ENCODE measurements around the gene GTF2IRD2.
A peak's percentile ranks its signal among the peaks of the same experiment; 100 is the strongest.
"Not testable (repeated sequence)": the region's sequence is repeated elsewhere in the genome, so short reads cannot be mapped to it uniquely, and the experiment has no call there.

The GTF2IRD2 gene

DNA sequence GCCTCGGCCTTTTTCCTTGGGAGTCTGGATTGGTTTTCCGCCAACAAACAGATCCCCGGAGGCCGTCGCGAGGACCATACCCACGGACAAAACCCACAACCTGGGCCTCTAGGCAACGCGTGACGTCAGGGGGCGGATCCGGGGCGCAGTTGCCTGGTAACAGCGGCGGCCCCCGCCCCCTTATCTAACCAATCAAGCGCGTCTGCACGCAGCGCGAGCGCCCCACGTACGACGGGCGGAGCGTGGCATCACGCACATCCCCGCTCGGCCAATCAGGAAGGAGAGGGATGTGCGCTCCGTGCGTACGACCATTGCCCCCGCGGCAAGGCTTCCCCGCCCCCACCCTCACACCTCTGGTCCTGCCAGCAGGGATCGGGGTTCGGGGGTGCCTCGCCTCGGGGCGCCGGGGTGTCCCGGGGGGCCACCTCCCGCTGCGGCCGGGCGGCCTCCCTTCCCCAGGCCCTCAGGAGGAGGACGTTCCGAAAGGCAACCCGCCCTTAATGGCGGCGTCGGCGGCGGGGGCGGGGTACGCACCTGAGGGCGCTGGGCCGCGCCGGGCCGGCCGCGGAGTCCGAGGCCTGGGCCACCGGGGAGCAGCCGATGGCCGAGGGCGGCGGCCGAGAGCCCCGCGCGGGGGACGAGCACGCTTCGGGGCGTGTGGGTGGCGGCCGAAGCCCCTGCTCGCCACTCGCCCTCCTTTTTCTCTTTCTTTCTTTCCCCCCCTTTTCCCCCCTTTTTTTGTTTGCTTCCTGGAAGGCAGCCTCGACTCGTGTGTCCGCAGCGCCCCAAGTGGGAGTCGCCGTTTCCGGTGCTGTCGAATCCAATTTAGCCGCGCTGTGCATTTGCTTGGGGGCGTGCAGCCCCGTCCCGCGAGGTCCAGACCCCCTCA is at the start of gene GTF2IRD2:
Gene GTF2IRD2, minus strand, starts transcription at position 773 of the 889 bp plus-strand sequence. CDS start 15,227 bp downstream, outside the sequence.
- not testable (repeated sequence) for DNase-seq

GRCh38 chr7:74890158-74891123 is 39.0 kb upstream of the GTF2IRD2 start:
- DNase-seq: peak; percentile 71

DNA sequence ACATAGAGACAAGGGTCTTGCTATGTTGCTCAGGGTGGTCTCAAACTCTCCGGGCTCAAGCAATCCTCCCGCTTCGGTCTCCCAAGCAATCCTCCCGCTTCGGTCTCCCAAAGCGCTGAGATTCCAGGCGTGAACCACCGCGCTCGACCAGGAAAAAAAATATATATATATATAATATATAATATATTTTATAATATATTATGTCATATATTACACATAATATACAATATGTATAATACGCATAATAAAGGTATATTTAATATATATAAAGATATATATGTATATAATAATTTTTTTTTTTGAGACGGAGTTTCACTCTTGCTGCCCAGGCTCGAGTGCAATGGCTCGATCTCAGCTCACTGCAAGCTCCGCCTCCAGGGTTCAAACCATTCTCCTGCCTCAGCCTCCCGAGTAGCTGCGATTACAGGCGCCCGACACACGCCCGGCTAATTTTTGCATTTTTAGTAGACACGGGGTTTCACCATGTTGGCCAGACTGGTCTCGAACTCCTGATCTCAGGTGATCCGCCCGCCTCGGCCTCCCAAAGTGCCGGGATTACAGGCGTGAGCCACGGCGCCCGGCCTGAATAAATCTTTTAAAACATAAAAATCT is 38.2 kb upstream of the GTF2IRD2 start:
- DNase-seq: not testable (repeated sequence)

DNA sequence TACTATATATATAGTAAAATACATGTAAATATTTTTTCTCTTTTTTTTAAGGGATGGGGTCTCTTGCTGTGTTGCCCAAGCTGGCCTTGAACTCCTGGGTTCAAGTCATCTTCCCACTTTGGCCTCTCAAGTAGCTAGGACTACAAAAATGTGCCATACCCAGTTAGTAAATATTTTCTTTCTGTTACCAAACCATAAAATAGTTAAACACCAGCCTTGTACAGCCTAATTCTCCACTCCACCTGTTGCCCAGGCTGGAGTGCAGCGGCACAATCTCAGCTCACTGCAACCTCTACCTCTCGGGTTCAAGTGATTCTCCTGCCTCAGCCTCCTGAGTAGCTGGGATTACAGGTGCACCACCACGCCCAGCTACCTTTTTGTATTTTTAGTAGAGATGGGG is 33.9 kb upstream of the GTF2IRD2 start:
- DNase-seq: not testable (repeated sequence)

DNA sequence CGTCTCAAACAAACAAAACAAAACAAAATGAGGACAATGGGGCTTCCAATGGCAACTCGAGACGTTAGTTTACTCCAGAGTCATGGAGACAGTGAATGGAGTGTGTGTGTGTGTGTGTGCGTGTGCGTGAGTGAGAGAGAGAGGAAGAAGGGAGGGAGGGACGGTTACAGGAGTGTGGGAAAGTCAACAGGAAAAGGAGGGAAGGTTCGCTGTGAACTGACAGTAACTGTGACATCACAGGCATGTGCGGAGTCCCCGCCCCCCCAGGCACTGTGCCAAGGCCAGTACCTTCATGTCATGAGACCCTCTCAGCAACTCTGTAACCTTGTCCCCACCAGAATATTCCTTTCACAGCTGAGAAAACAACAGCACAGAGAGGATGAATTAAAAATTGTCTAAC is 30.7 kb upstream of the GTF2IRD2 start:
- not testable (repeated sequence) for DNase-seq

- not testable (repeated sequence) for DNase-seq
Measured at GRCh38 chr7:74874748-74875512, 23.5 kb upstream of the GTF2IRD2 start.

DNA sequence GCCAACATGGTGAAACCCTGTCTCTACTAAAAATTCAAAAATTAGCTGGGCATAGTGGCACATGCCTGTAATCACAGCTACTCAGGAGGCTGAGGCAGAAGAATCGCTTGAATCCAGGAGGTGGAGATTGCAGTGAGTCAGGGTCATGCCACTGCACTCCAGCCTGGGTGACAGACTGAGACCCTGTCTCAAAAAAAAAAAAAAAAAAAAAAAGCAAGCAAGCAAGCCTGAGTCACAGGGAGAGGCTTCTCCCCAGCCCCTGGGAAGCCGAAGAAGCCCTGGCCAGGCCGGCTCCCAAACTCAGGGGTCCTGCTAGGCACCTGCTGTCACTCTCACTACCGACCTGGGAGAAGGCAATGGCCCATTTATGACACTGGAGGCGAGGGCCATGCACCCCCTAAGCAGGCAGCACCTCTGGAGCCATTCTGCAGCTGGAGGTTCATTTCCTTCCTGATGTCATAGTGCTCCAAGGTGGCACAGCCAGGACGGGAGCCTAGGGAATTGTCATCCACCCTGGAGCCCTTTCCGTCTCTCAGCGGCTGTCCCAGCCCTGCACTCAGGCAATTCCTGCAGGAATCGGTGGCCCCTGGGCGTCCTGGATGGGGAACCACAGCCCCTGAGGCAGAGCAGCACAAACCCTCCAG is 22.8 kb upstream of the GTF2IRD2 start:
- not testable (repeated sequence) for DNase-seq

GRCh38 chr7:74872542-74872941 is 21.1 kb upstream of the GTF2IRD2 start:
- not testable (repeated sequence) for DNase-seq

- DNase-seq: not testable (repeated sequence)
Measured at GRCh38 chr7:74865777-74866176, 14.4 kb upstream of the GTF2IRD2 start.

DNA sequence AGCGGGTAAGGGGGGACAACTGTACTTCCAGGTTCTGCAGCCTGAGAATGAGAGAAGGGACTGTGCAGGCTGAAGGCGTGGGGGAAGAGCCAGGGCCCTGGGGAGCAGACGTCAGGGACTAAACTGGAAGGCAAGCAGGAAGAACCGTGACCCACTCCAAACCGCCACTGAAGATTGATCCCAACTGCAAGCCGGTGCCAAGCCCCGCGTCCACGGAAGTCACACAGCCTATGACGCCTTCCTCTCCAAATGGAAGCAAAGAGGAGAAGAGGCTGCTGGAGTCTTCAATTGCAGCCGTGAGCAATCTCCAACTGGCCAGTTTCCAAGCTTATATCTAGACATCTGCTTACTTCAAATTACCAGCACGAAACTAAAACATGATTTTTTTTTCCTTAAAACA is 1.6 kb downstream of the GTF2IRD2 start:
- DNase-seq: not testable (repeated sequence)

GRCh38 chr7:74830411-74830810 is 21.0 kb downstream of the GTF2IRD2 start:
- not testable (repeated sequence) for DNase-seq

DNA sequence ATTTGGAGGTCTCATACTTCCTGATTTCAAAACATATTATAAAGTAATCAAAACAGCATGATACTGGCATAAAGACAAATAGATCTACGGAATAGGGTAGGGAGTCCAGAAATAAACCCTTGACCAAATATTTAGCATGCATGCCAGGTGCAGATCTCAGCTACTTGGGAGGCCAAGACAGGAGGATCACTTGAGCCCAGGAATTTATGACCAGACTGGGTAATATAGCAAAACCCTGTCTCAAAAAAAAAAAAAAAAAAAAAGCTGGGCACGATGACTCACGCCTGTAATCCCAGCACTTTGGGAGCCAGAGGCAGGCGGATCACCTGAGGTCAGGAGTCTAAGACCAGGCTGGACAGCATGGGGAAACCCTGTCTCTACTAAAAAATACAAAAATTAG is 21.4 kb downstream of the GTF2IRD2 start:
- DNase-seq: not testable (repeated sequence)

DNA sequence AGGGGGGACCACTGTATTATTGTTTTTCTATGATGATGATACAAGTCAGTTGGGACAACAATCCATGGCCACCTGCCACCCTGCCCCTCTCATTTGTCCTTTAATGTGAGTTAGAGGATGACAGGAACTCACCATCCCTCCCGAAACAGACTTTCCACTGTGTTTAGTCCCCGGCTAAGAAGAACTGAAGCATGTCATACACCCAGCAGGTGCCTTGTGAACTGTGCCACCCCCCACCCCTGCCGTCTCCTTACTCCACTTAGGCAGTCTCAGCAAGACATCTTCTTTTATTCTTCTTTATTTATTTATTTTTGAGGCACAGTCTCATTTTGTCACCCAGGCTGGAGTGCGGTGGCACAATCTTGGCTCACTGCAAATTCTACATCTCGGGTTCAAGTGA is 30.1 kb downstream of the GTF2IRD2 start:
- not testable (repeated sequence) for DNase-seq

GRCh38 chr7:74820146-74820805 is 31.1 kb downstream of the GTF2IRD2 start:
- DNase-seq: not testable (repeated sequence)

DNA sequence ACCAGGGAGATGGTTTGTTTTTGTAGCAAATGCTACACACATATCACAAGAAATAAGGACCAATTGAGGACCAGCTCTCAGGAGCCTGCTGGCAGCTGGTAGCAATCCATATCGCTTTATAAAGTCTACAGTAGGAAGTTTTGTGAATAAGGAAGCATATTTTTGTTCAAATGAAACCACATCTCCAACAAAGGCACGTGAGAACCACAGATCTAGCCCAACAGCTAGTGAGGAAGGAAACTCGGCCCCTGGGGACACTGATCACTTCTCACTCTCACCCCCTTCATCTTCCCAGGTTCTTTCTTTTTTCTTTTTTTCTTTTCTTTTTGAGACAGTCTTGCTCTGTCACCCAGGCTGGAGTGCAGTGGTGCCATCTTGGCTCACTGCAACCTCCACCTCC is 35.5 kb downstream of the GTF2IRD2 start:
- not testable (repeated sequence) for DNase-seq

DNA sequence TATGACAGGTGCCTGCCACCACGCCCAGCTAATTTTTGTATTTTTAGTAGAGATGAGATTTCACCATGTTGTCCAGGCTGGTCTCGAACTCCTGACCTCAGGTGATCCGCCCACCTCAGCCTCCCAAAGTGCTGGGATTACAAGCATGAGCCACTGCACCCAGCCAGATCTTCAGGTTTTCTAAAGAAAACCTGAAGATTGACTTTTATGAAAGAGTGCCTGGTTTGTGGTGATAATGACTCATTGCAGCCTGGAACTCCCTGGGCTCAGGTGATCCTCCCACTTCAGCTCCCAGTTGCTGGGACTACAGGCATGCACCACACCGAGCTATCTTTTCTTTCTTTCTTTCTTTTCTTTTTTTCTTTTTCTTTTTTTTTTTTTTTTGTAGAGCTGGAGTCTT is 52.8 kb downstream of the GTF2IRD2 start:
- DNase-seq: not testable (repeated sequence)

- not testable (repeated sequence) for DNase-seq
Measured at GRCh38 chr7:74797848-74798622, 53.4 kb downstream of the GTF2IRD2 start.

DNA sequence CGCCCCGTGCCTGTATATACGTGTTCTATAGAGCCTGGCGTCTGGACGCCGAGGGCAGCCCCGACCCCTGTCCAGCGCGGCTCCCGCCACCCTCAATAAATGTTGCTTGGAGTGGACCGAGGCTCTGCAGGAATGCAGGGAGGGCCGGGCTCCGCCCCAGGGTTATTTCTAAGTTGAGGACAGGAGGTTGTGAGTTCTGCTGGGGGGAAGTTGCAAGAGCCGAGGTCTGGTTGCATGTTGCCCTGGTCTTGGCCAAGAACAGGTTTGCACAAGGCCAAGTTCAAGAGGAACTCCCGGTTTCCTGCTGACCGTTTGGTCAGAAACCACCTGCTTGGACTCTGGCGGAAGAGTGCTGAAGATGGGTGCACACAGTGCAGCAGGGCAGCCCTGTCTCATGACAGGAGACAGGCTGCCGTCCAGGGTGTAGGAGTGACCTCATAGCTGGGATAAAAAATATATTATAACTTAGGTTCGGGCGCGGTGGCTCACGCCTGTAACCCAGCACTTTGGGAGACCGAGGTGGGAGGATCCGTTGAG is 62.1 kb downstream of the GTF2IRD2 start:
- not testable (repeated sequence) for DNase-seq

DNA sequence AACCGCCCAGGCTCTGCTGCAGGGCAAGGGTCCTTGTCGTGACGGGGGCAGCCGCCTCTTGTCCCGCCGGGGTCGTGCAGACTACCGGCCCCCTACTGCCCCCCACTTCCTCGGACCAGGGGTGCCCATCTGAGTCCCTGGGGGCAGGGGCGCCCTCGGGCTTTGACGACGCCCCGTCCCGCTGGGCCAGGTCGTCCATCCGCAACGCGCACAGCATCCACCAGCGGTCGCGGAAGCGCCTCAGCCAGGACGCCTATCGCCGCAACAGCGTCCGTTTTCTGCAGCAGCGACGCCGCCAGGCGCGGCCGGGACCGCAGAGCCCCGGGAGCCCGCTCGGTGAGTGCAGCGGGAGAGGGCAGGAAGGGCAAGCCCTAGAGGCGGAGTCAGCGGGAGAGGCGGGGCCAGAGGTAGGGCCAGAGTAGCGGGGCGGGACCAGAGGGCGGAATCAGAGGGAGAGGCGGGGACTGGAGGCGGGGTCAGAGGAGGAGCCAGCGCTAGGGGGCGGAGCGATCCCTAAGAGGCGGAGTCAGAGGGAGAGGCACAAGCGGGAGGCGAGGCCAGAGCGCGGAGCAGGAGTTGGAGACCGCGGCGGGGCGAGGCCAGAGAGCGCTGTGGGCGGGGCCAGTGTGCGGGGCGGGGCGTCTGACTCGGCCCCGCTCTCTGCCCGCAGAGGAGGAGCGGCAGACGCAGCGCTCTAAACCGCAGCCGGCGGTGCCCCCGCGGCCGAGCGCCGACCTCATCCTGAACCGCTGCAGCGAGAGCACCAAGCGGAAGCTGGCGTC is 62.8 kb downstream of the GTF2IRD2 start:
- peak; percentile 69 for DNase-seq
